Bronchial epithelial cell (primary cell): Measurements from ENCODE around the gene SLC8A1. TPM values are rescaled to one million over a fixed set of nuclear protein-coding genes. Genes with fewer than 3 reads are reported as not detected.

Experiments used
- DNase-seq: peaks from one replicate; pipeline ENCODE4 v3.0.0-alpha.2; 2010; ENCODE audit warnings: low read depth
- FAIRE-seq: peaks from 2 replicates; lab custom pipeline; 2011; peaks lifted over from hg19 to GRCh38; lab: Jason Lieb, UNC
- H3K27me3 ChIP-seq: 2 replicates; pipeline ENCODE4 v1.5.1; 2011; ENCODE audit warnings: low read length; ENCODE audit not compliant: control insufficient read depth, insufficient read depth
- H3K36me3 ChIP-seq: 2 replicates; pipeline ENCODE4 v1.5.1; 2011; ENCODE audit warnings: low read length; ENCODE audit not compliant: control insufficient read depth, insufficient read depth
- H3K4me3 ChIP-seq: 2 replicates; pipeline ENCODE4 v1.5.1; 2011; ENCODE audit warnings: mild to moderate bottlenecking, low read depth, low read length, control low read depth
- CTCF ChIP-seq: IDR thresholded peaks from 2 replicates; pipeline ENCODE4 v1.5.1; 2011; ENCODE audit warnings: mild to moderate bottlenecking, moderate library complexity, low read length, control low read depth, inconsistent platforms; ENCODE audit not compliant: insufficient read depth, severe bottlenecking
- total RNA-seq: library from RNA; depleted of rRNA; stranded (reverse); fragments of >200 nt; gene quantifications from 2 replicates; pipeline ENCODE4 v1.2.1, GENCODE V29; 2014

Gene SLC8A1
- total RNA-seq, 1 donor from 2014 or later: 3.7 TPM

GRCh38 chr2:40199771-40200170 lies 252.1 kb downstream of the SLC8A1 start:
- FAIRE-seq: no peak
- Histone ChIP-seq H3K4me3 (no peak overlapping the region), H3K27me3 (no peaks in the 10 kb centered on the region), H3K36me3 (no peaks in the 10 kb centered on the region)
- TF ChIP-seq CTCF: no peak
- DNase-seq: no peak

DNA sequence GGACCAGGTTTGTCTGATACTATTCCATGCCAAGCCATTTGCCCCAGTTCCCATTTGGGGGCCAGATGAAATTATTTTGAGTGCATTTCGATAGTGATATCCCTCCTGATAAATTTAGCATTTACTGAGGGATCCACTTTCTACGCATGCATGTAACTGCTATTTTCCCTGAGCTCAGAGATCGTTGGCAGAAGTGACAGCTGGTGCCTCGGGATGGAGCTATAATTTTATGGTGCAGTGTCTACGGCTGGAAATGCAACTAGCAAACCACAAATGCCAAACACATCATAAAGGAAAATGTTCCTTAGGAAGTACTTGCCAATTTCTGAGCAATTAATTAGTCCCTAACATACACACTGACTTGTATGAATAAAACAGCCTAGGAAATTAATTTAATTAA lies 254.8 kb downstream of the SLC8A1 start:
- DNase-seq (no peak), FAIRE-seq (no peak)
- Histone ChIP-seq H3K27me3 (no peaks in the 10 kb centered on the region), H3K36me3 (no peaks in the 10 kb centered on the region), H3K4me3 (no peak overlapping the region)
- no peak for TF ChIP-seq CTCF

DNA sequence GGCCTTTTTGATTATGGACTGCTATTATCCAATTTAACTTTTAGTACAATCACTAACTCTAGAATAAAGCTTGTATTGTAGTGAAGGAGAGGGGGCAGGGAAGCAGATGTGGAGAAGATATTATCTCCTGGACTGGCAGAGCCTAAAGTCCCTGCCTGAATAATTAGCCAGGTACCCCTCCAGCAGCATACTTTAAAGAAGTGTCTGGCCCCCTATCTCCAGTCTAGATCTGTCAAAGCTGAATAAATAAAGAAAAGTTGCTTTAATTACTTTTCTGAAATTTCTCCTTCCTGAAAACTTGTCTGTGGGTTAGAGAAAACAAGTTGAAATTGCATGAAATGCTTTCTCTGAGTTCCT lies 258.2 kb downstream of the SLC8A1 start:
- TF ChIP-seq CTCF: no peak
- no peak for DNase-seq
- no peak for FAIRE-seq

DNA sequence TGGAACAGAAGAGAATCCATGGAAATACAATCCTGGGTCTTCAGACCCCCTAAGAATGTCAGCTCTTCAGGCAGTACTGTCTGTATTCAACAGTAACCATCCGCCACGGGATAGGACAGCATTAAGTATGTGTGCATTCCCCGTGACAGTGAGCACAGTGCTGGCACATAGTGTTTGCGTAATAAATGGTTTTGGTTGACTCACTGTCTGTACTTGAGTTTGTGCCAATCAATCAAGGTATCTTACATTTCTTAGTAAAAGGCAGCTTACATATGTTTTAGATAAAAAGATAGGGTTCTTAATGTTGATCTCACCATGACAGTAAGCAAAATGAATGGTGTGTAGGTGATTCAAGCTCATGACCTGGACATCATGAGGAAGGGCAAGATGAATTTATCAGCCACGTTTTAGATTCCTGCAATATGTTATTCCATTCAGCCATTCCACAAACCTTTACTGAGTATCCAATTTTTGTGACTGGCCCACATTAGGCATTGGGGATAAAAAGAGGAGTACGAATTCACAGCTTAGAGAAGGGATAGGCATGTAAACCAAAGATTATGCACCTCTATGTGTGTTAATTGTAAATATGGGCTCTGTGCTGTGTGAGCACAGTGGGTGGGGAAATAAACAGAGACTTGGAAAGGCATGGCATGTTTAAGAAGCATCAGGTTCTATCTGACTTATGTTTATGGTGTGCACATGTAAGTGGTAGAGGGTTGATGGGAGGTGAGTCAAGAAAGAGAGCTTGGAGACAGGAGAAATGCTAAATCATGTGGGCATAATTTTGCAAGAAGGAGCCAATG lies 258.8 kb downstream of the SLC8A1 start:
- Histone ChIP-seq H3K4me3 (no peak overlapping the region), H3K36me3 (no peaks in the 10 kb centered on the region), H3K27me3 (no peaks in the 10 kb centered on the region)
- FAIRE-seq: no peak
- TF ChIP-seq CTCF: no peak
- DNase-seq: peak; percentile 69

More for the DNA sequence above, 258.2 kb downstream of the SLC8A1 start:
- H3K27me3 ChIP-seq: no peaks in the 10 kb centered on the region
- H3K36me3 ChIP-seq: no peaks in the 10 kb centered on the region
- H3K4me3 ChIP-seq: no peak overlapping the region

DNA sequence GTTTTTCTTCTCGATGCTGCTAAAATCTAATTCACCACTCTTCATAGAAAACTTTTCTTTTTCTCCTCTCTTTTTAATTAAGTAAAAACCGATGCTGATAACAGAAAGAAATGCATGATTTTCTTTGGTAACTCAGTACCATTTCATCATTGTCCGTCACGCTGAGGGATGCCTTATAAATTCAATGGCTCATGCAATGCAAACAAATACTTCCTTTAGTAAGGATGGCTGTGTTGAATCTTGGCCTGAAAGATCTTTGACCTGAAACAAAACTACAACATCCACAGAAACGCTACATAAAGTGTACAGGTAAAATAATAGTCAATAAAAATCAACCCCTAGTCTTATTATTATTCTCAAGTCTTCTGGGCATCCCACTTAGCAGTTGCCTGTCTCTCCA lies 261.4 kb downstream of the SLC8A1 start:
- no peak for FAIRE-seq
- TF ChIP-seq CTCF: no peak
- DNase-seq: no peak
- Histone ChIP-seq H3K4me3 (no peak overlapping the region), H3K36me3 (no peaks in the 10 kb centered on the region), H3K27me3 (no peaks in the 10 kb centered on the region)

DNA sequence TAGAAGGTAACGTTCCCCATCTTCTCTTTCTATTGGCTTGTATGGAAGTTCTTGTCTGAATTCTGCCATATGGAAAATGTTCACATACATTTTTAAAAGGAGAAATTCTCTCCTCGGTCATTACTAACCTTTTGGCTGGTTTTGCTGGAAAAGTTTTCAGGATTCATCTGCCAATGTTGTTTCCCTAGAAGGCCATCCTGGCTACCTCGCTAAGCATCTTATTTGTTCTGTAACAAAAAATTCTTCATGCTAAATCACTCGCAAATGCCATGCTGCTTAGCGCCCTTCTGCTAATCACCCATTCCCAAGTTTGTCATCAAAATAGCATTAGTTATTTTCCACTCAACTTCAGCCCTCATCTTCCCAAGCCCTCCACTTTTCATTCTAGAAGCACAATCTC lies 262.0 kb downstream of the SLC8A1 start:
- Histone ChIP-seq H3K4me3 (no peak overlapping the region), H3K27me3 (no peaks in the 10 kb centered on the region), H3K36me3 (no peaks in the 10 kb centered on the region)
- TF ChIP-seq CTCF: no peak
- FAIRE-seq: no peak
- no peak for DNase-seq
